ENCODE measurements around the gene CORO2A.

Gene CORO2A

GRCh38 chr9:98192503-98193335 lies at the start of gene CORO2A:
Gene CORO2A (minus strand): TSS chr9:98192637. CDS start chr9:98157660, 34,977 bp downstream.
- peak; percentile 64 for DNase-seq (ENCODE audit: low read depth)

- no peak for DNase-seq (ENCODE audit: low read depth)
Observed at GRCh38 chr9:98241357-98242300, 49.2 kb upstream of the CORO2A start.

- no peak for DNase-seq (ENCODE audit: low read depth)
Observed at GRCh38 chr9:98240475-98240874, 48.0 kb upstream of the CORO2A start.

- no peak for DNase-seq (ENCODE audit: low read depth)
Observed at GRCh38 chr9:98236901-98237487, 44.6 kb upstream of the CORO2A start.

GRCh38 chr9:98235126-98235525 lies 42.7 kb upstream of the CORO2A start:
- no peak for DNase-seq (ENCODE audit: low read depth)

- no peak for DNase-seq (ENCODE audit: low read depth)
Observed at GRCh38 chr9:98234245-98234825, 41.9 kb upstream of the CORO2A start.

- no peak for DNase-seq (ENCODE audit: low read depth)
Observed at GRCh38 chr9:98232926-98233325, 40.5 kb upstream of the CORO2A start.

GRCh38 chr9:98231770-98232478 lies 39.5 kb upstream of the CORO2A start:
- DNase-seq (ENCODE audit: low read depth): no peak

GRCh38 chr9:98230789-98231188 lies 38.4 kb upstream of the CORO2A start:
- DNase-seq (ENCODE audit: low read depth): no peak

GRCh38 chr9:98230304-98230703 lies 37.9 kb upstream of the CORO2A start:
- DNase-seq (ENCODE audit: low read depth): no peak

GRCh38 chr9:98229620-98230019 lies 37.2 kb upstream of the CORO2A start:
- no peak for DNase-seq (ENCODE audit: low read depth)

- DNase-seq (ENCODE audit: low read depth): no peak
Observed at GRCh38 chr9:98229090-98229395, 36.6 kb upstream of the CORO2A start.

- DNase-seq (ENCODE audit: low read depth): no peak
Observed at GRCh38 chr9:98228392-98229089, 36.1 kb upstream of the CORO2A start.

- DNase-seq (ENCODE audit: low read depth): no peak
Observed at GRCh38 chr9:98227883-98228282, 35.4 kb upstream of the CORO2A start.

- no peak for DNase-seq (ENCODE audit: low read depth)
Observed at GRCh38 chr9:98226957-98227356, 34.5 kb upstream of the CORO2A start.

GRCh38 chr9:98226516-98226915 lies 34.1 kb upstream of the CORO2A start:
- no peak for DNase-seq (ENCODE audit: low read depth)

- no peak for DNase-seq (ENCODE audit: low read depth)
Observed at GRCh38 chr9:98225015-98225442, 32.6 kb upstream of the CORO2A start.

- no peak for DNase-seq (ENCODE audit: low read depth)
Observed at GRCh38 chr9:98222885-98223691, 30.7 kb upstream of the CORO2A start.

GRCh38 chr9:98220911-98221310 lies 28.5 kb upstream of the CORO2A start:
- no peak for DNase-seq (ENCODE audit: low read depth)

- no peak for DNase-seq (ENCODE audit: low read depth)
Observed at GRCh38 chr9:98219794-98220370, 27.4 kb upstream of the CORO2A start.
